Uterus (tissue), 2 donors: ENCODE results near the gene ZNF474.

Source experiments
- POLR2A ChIP-seq, 2 donors: fragments of 450-650 bp; IDR thresholded peaks; one replicate each; pipeline ENCODE4 v1.6.1; 2016; ENCODE audit warnings: antibody characterized with exemption in 2 of 2, mild to moderate bottlenecking in 1 of 2, moderate library complexity in 1 of 2
- TF ChIP-seq, protein P1 (sequence below), 4 experiments: fragments of 200-600 bp in 2 of 4; fragments of 450-650 bp in 2 of 4; sonication (generic) in 2 of 4; IDR thresholded peaks; one replicate each; pipeline ENCODE4 v1.5.1; 2016 to 2019; ENCODE audit warnings: antibody characterized with exemption in 4 of 4, mild to moderate bottlenecking in 2 of 4, moderate library complexity in 1 of 4

- no peak for TF ChIP-seq POLR2A (IDR thresholded peaks at IDR 0.05)
- TF ChIP-seq, protein P1, sequence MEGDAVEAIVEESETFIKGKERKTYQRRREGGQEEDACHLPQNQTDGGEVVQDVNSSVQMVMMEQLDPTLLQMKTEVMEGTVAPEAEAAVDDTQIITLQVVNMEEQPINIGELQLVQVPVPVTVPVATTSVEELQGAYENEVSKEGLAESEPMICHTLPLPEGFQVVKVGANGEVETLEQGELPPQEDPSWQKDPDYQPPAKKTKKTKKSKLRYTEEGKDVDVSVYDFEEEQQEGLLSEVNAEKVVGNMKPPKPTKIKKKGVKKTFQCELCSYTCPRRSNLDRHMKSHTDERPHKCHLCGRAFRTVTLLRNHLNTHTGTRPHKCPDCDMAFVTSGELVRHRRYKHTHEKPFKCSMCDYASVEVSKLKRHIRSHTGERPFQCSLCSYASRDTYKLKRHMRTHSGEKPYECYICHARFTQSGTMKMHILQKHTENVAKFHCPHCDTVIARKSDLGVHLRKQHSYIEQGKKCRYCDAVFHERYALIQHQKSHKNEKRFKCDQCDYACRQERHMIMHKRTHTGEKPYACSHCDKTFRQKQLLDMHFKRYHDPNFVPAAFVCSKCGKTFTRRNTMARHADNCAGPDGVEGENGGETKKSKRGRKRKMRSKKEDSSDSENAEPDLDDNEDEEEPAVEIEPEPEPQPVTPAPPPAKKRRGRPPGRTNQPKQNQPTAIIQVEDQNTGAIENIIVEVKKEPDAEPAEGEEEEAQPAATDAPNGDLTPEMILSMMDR (IDR thresholded peaks at IDR 0.05), result no peak
These were observed 25.6 kb downstream of the ZNF474 start for GRCh38 chr5:122154910-122155309.
